Naive thymus-derived CD4-positive, alpha-beta T cell (primary cell): Measurements from ENCODE around the gene CDK3. TPM values are rescaled to one million over a fixed set of nuclear protein-coding genes. Genes with fewer than 3 reads are reported as not detected.

Source experiments
- ATAC-seq: fragments of 150-1000 bp; cut with Tn5 transposase; 2 replicates; pipeline ENCODE4 v1.10.0; 2021; ENCODE audit warnings: mild to moderate bottlenecking, moderate library complexity
- CTCF ChIA-PET: fragments of 350-600 bp; sonication (Branson Sonifier 250); formaldehyde crosslinking; loops from one replicate; lab custom pipeline; 2021; ENCODE audit warnings: antibody characterized with exemption; lab: Charles Lee
- POLR2A ChIA-PET: fragments of 350-600 bp; sonication (Branson Sonifier 250); formaldehyde crosslinking; loops from one replicate; lab custom pipeline; 2021; ENCODE audit warnings: antibody characterized with exemption, inconsistent platforms; lab: Charles Lee
- DNase-seq, 9 donors: peaks; one replicate each; pipeline versions ENCODE4 v3.0.0 to v3.0.0-alpha.2; 2020 to 2022; ENCODE audit warnings: mixed read lengths in 1 of 9
- H3K27ac ChIP-seq: one replicate; pipeline ENCODE4 v1.7.0; 2013; ENCODE audit warnings: mild to moderate bottlenecking, low read depth, low read length, moderate library complexity
- H3K27me3 ChIP-seq, 2 donors: one replicate each; pipeline ENCODE4 v1.7.0; 2013; ENCODE audit warnings: low read length in 2 of 2, mild to moderate bottlenecking in 2 of 2, moderate library complexity in 2 of 2; ENCODE audit not compliant: control insufficient read depth in 2 of 2, insufficient read depth in 2 of 2
- H3K36me3 ChIP-seq, 3 experiments: 1 replicate in 2 of 3; 2 replicates in 1 of 3; pipeline ENCODE4 v1.7.0; 2013; ENCODE audit warnings: low read length in 3 of 3, mild to moderate bottlenecking in 3 of 3, moderate library complexity in 1 of 3; ENCODE audit not compliant: insufficient read depth in 3 of 3, control insufficient read depth in 2 of 3
- H3K4me1 ChIP-seq, 2 donors: one replicate each; pipeline ENCODE4 v1.7.0; 2013; ENCODE audit warnings: low read length in 2 of 2, mild to moderate bottlenecking in 2 of 2, moderate library complexity in 1 of 2; ENCODE audit not compliant: control insufficient read depth in 2 of 2, insufficient read depth in 2 of 2
- H3K4me3 ChIP-seq: 2 replicates; pipeline ENCODE4 v1.7.0; 2013; ENCODE audit warnings: mild to moderate bottlenecking, low read length
- H3K9me3 ChIP-seq, 3 experiments: 1 replicate in 2 of 3; 2 replicates in 1 of 3; pipeline ENCODE4 v1.7.0; 2013; ENCODE audit warnings: low read length in 3 of 3; ENCODE audit not compliant: control insufficient read depth in 2 of 3
- H3K27ac Mint-ChIP-seq, 9 donors: one replicate each; pipeline ENCODE4 v1.8.0; 2020 to 2022; ENCODE audit warnings: mixed read lengths in 9 of 9, mild to moderate bottlenecking in 8 of 9, moderate library complexity in 5 of 9, inconsistent platforms in 2 of 9
- H3K27me3 Mint-ChIP-seq, 5 donors: one replicate each; pipeline ENCODE4 v1.8.0; 2021 to 2022; ENCODE audit warnings: mixed read lengths in 5 of 5, mild to moderate bottlenecking in 1 of 5
- H3K36me3 Mint-ChIP-seq, 5 donors: one replicate each; pipeline ENCODE4 v1.8.0; 2020 to 2022; ENCODE audit warnings: mixed read lengths in 5 of 5, mild to moderate bottlenecking in 3 of 5, inconsistent platforms in 1 of 5
- H3K4me1 Mint-ChIP-seq, 7 donors: one replicate each; pipeline ENCODE4 v1.8.0; 2020 to 2022; ENCODE audit warnings: mixed read lengths in 7 of 7, mild to moderate bottlenecking in 3 of 7, inconsistent platforms in 1 of 7
- H3K4me3 Mint-ChIP-seq, 10 donors: one replicate each; pipeline ENCODE4 v1.8.0; 2020 to 2022; ENCODE audit warnings: mild to moderate bottlenecking in 10 of 10, mixed read lengths in 10 of 10, moderate library complexity in 6 of 10, inconsistent platforms in 2 of 10
- H3K9me3 Mint-ChIP-seq, 11 donors: one replicate each; pipeline ENCODE4 v1.8.0; 2020 to 2022; ENCODE audit warnings: mixed read lengths in 11 of 11, mild to moderate bottlenecking in 4 of 11, inconsistent platforms in 1 of 11, moderate library complexity in 1 of 11
- intact Hi-C, 2 donors: fragments of 100-400 bp; cut with micrococcal nuclease; formaldehyde crosslinking; loops; one replicate each; pipeline ENCODE4 v1.15.1; 2023
- polyA plus RNA-seq, 2 donors: library from polyadenylated mRNA; unstranded; fragments of 300-500 nt; fragmentation: Illumina TruSeq; gene quantifications; one replicate each; pipeline ENCODE4 v1.2.3, GENCODE V29; 2021
- total RNA-seq, 6 experiments: library from RNA in 5 of 6; stranded (reverse) in 5 of 6; gene quantifications; 1 replicate in 5 of 6; 2 replicates in 1 of 6; pipeline ENCODE4 v1.2.3 and lab custom pipeline; 2021 to 2026

The CDK3 gene
- total RNA-seq: 1 to 10 TPM; 6.9 to 9.9 (median 9.1) TPM
- under 1 TPM; 0.28 to 0.55 TPM for polyA plus RNA-seq
- not detected for total RNA-seq (lab: John Stamatoyannopoulos, UW)

GRCh38 chr17:76000755-76001521, at the start of gene CDK3:
CDK3 (plus strand) TSS chr17:76000855; CDS start chr17:76001426, 571 bp downstream.
- H3K27ac ChIP-seq: no peak within 1 kb of the TSS
- Mint-ChIP-seq H3K27me3 (no peaks in the 10 kb centered on the region), H3K4me3 (no peak within 1 kb of the TSS), H3K9me3 (peaks cover 0 to 3% (median 0%) of the 10 kb centered on the region in 11 donors), H3K36me3 (peaks cover 0 to 4% (median 2%) of the 10 kb centered on the region in 5 donors), H3K27ac (peak within 1 kb of the TSS in 2 of 9 donors; percentile 12 to 43), H3K4me1 (peaks cover 14 to 25% (median 20%) of the 10 kb centered on the region in 7 donors)
- CTCF ChIA-PET: interaction anchor here (0.6 to 2.9 kb wide), 8 partner anchors 9 to 427 kb away, joined by 3 to 12 read pairs (median 3); partner anchors contain the start of gene UBALD2
- ATAC-seq (no peak), DNase-seq (no peak)
- no peaks in the 10 kb centered on the region for H3K36me3 ChIP-seq
- POLR2A ChIA-PET: interaction anchor here (1.1 kb wide), 1 partner anchor 95 kb away, joined by 3 read pairs; no protein-coding TSS in a partner anchor
- no peak within 1 kb of the TSS for H3K4me3 ChIP-seq
- H3K4me1 ChIP-seq: peaks cover 9 to 12% of the 10 kb centered on the region in 2 donors
- H3K9me3 ChIP-seq: no peaks in the 10 kb centered on the region
- intact Hi-C loops: loop anchor here in 1 of 2 donors (1.0 kb wide), 1 partner anchor 298 kb away; no protein-coding TSS in a partner anchor
- no peaks in the 10 kb centered on the region for H3K27me3 ChIP-seq

GRCh38 chr17:75950855-75951554, 49.6 kb upstream of the CDK3 start:
- Mint-ChIP-seq H3K27ac (no peak overlapping the region), H3K9me3 (no peaks in the 10 kb centered on the region), H3K27me3 (no peaks in the 10 kb centered on the region), H3K4me3 (peak overlapping the region in 1 of 10 donors; percentile 28), H3K36me3 (peaks cover 3 to 41% (median 18%) of the 10 kb centered on the region in 5 donors), H3K4me1 (peaks cover 0 to 15% (median 0%) of the 10 kb centered on the region in 7 donors)
- no peaks in the 10 kb centered on the region for H3K9me3 ChIP-seq
- ChIA-PET CTCF (interaction anchor here (0.5 to 0.6 kb wide), 2 partner anchors 24 to 538 kb away, joined by 3 read pairs; no protein-coding TSS in a partner anchor), POLR2A (interaction anchor here (0.6 kb wide), 1 partner anchor 26 kb away, joined by 4 read pairs; no protein-coding TSS in a partner anchor)
- intact Hi-C loops: no loop called here
- peak; percentile 60 for ATAC-seq
- no peak overlapping the region for H3K27ac ChIP-seq
- peaks cover 27 to 82% (median 29%) of the 10 kb centered on the region in 3 experiments for H3K36me3 ChIP-seq
- no peak for DNase-seq
- H3K4me3 ChIP-seq: no peak overlapping the region
- H3K27me3 ChIP-seq: no peaks in the 10 kb centered on the region
- H3K4me1 ChIP-seq: no peaks in the 10 kb centered on the region

- POLR2A ChIA-PET: interaction anchor here (0.5 to 0.8 kb wide), 3 partner anchors 68 to 180 kb away, joined by 3 to 5 read pairs (median 4); a partner anchor contains a TSS
- H3K27me3 Mint-ChIP-seq: no peaks in the 10 kb centered on the region
- peaks cover 0 to 33% (median 12%) of the 10 kb centered on the region in 5 donors for H3K36me3 Mint-ChIP-seq
These were observed 41.4 kb upstream of the CDK3 start for GRCh38 chr17:75959051-75959838.

GRCh38 chr17:75959839-75960511, 40.7 kb upstream of the CDK3 start:
- intact Hi-C loops: no loop called here
- no peak for DNase-seq
- Mint-ChIP-seq H3K27me3 (no peaks in the 10 kb centered on the region), H3K36me3 (peaks cover 0 to 34% (median 12%) of the 10 kb centered on the region in 5 donors), H3K4me3 (no peak overlapping the region), H3K27ac (no peak overlapping the region), H3K4me1 (peaks cover 2 to 22% (median 9%) of the 10 kb centered on the region in 7 donors), H3K9me3 (no peaks in the 10 kb centered on the region)
- H3K27ac ChIP-seq: no peak overlapping the region
- ChIA-PET POLR2A (interaction anchor here (0.5 kb wide), 2 partner anchors 16 to 67 kb away, joined by 3 to 5 read pairs; no protein-coding TSS in a partner anchor), CTCF (interaction anchor here (0.6 kb wide), 1 partner anchor 753 kb away, joined by 3 read pairs; no protein-coding TSS in a partner anchor)
- no peaks in the 10 kb centered on the region for H3K4me1 ChIP-seq
- no peaks in the 10 kb centered on the region for H3K27me3 ChIP-seq
- peaks cover 0 to 17% (median 8%) of the 10 kb centered on the region in 3 experiments for H3K36me3 ChIP-seq
- no peak overlapping the region for H3K4me3 ChIP-seq
- no peak for ATAC-seq
- no peaks in the 10 kb centered on the region for H3K9me3 ChIP-seq

More at GRCh38 chr17:75959051-75959838, 41.4 kb upstream of the CDK3 start:
- no peak overlapping the region for H3K4me3 ChIP-seq
- DNase-seq (no peak), ATAC-seq (no peak)
- H3K9me3 ChIP-seq: no peaks in the 10 kb centered on the region
- intact Hi-C loops: no loop called here
- no peaks in the 10 kb centered on the region for H3K27me3 ChIP-seq
- no peaks in the 10 kb centered on the region for H3K4me1 ChIP-seq
- peaks cover 0 to 24% (median 8%) of the 10 kb centered on the region in 3 experiments for H3K36me3 ChIP-seq
- Mint-ChIP-seq H3K27ac (no peak overlapping the region), H3K9me3 (no peaks in the 10 kb centered on the region), H3K4me1 (peaks cover 2 to 19% (median 9%) of the 10 kb centered on the region in 7 donors), H3K4me3 (no peak overlapping the region)
- no peak overlapping the region for H3K27ac ChIP-seq
- CTCF ChIA-PET: interaction anchor here (0.6 kb wide), 1 partner anchor 752 kb away, joined by 3 read pairs; no protein-coding TSS in a partner anchor

GRCh38 chr17:75965468-75965867, 35.2 kb upstream of the CDK3 start:
- H3K36me3 Mint-ChIP-seq: peaks cover 0 to 20% (median 8%) of the 10 kb centered on the region in 5 donors
- no peaks in the 10 kb centered on the region for H3K27me3 ChIP-seq
- H3K27ac Mint-ChIP-seq: peak overlapping the region in 1 of 9 donors; percentile 42

More at GRCh38 chr17:75965468-75965867, 35.2 kb upstream of the CDK3 start:
- Mint-ChIP-seq H3K27me3 (no peaks in the 10 kb centered on the region), H3K4me1 (peaks cover 2 to 26% (median 18%) of the 10 kb centered on the region in 7 donors), H3K9me3 (no peaks in the 10 kb centered on the region), H3K4me3 (no peak overlapping the region)
- ATAC-seq: no peak
- Histone ChIP-seq H3K36me3 (peaks cover 0 to 6% (median 0%) of the 10 kb centered on the region in 3 experiments), H3K9me3 (no peaks in the 10 kb centered on the region), H3K27ac (no peak overlapping the region), H3K4me1 (no peaks in the 10 kb centered on the region), H3K4me3 (no peak overlapping the region)
- intact Hi-C loops: no loop called here
- ChIA-PET CTCF (interaction anchor here (0.6 kb wide), 1 partner anchor 559 kb away, joined by 4 read pairs; no protein-coding TSS in a partner anchor), POLR2A (interaction anchor here (0.6 to 0.7 kb wide), 2 partner anchors 212 to 1390 kb away, joined by 3 to 4 read pairs; no protein-coding TSS in a partner anchor)
- no peak for DNase-seq
